K562 (cell line): ENCODE measurements around the gene HMX2. TPM values are rescaled to one million over a fixed set of nuclear protein-coding genes. Genes with fewer than 3 reads are reported as not detected.
A peak's percentile ranks its signal among the peaks of the same experiment; 100 is the strongest.

Source experiments
- BRF2 ChIP-seq: IDR thresholded peaks from 3 replicates; pipeline ENCODE4 v1.6.1; 2011; ENCODE audit warnings: borderline replicate concordance, mild to moderate bottlenecking; ENCODE audit not compliant: insufficient read length, insufficient read depth
- CTCF ChIP-seq, 3 experiments: IDR thresholded peaks in 2 of 3; conservative IDR thresholded peaks in 1 of 3; 2 replicates each; pipeline ENCODE4 v1.5.1; 2011 to 2012; ENCODE audit warnings: low read length in 3 of 3, mild to moderate bottlenecking in 3 of 3, control low read depth in 2 of 3, improper control_type of control experiment in 1 of 3, inconsistent platforms in 1 of 3, low read depth in 1 of 3, mixed read lengths in 1 of 3, moderate library complexity in 1 of 3; ENCODE audit not compliant: insufficient read depth in 2 of 3
- EGR1 ChIP-seq: fragments of 450-650 bp; conservative IDR thresholded peaks from 2 replicates; pipeline ENCODE4 v1.6.1; 2017; ENCODE audit warnings: mild to moderate bottlenecking
- ETS2 ChIP-seq: IDR thresholded peaks from 2 replicates; pipeline ENCODE4 v1.6.1; 2016; ENCODE audit warnings: borderline replicate concordance, missing genetic modification characterization, mild to moderate bottlenecking, moderate library complexity, missing compliant biosample characterization; ENCODE audit not compliant: poor library complexity, severe bottlenecking
- GTF2B ChIP-seq: IDR thresholded peaks from 2 replicates; pipeline ENCODE4 v1.6.1; 2011; ENCODE audit not compliant: insufficient read length; ENCODE audit errors: extremely low read depth
- HDAC8 ChIP-seq: fragments of 450-650 bp; IDR thresholded peaks from 2 replicates; pipeline ENCODE4 v1.6.1; 2016; ENCODE audit warnings: mild to moderate bottlenecking, missing genetic modification characterization, moderate library complexity, missing compliant biosample characterization
- MCM2 ChIP-seq: fragments of 450-650 bp; IDR thresholded peaks from 2 replicates; pipeline ENCODE4 v1.6.1; 2017; ENCODE audit warnings: low read depth, mild to moderate bottlenecking
- MTA2 ChIP-seq: fragments of 450-650 bp; IDR thresholded peaks from 2 replicates; pipeline ENCODE4 v1.6.1; 2016; ENCODE audit warnings: low read depth
- NR2C1 ChIP-seq, 2 experiments: fragments of 450-650 bp; IDR thresholded peaks; 2 replicates each; pipeline ENCODE4 v1.6.1; 2017; ENCODE audit warnings: mild to moderate bottlenecking in 2 of 2, antibody characterized with exemption in 1 of 2, inconsistent platforms in 1 of 2, missing compliant biosample characterization in 1 of 2, missing genetic modification characterization in 1 of 2
- POLR2G ChIP-seq: fragments of 200-400 bp; formaldehyde crosslinking; IDR thresholded peaks from 2 replicates; pipeline ENCODE4 v1.6.1; 2017; ENCODE audit warnings: low read depth, mild to moderate bottlenecking, antibody characterized with exemption, low read length, moderate library complexity
- PURB ChIP-seq: sonication (generic); formaldehyde crosslinking; IDR thresholded peaks from 2 replicates; pipeline ENCODE4 v1.9.0; 2021; ENCODE audit warnings: low read depth, mild to moderate bottlenecking, missing genetic modification reagents
- RAD21 ChIP-seq, 2 experiments: fragments of 250-450 bp in 1 of 2; fragments of 450-650 bp in 1 of 2; sonication (Bioruptor Pico) in 1 of 2; formaldehyde crosslinking in 1 of 2; IDR thresholded peaks in 1 of 2; conservative IDR thresholded peaks in 1 of 2; 2 replicates each; pipeline versions ENCODE4 v1.4.0 to v1.8.0; 2020 to 2022; ENCODE audit warnings: mild to moderate bottlenecking in 2 of 2, moderate library complexity in 1 of 2
- SP2 ChIP-seq: IDR thresholded peaks from 2 replicates; pipeline ENCODE4 v1.6.1; 2011; ENCODE audit warnings: mild to moderate bottlenecking, low read depth, low read length, moderate library complexity; ENCODE audit not compliant: poor library complexity, severe bottlenecking; ENCODE audit errors: extremely low read depth
- SRSF7 ChIP-seq: fragments of 200-400 bp; formaldehyde crosslinking; optimal IDR thresholded peaks from 2 replicates; pipeline ENCODE3; 2017; ENCODE audit warnings: mild to moderate bottlenecking, low read depth, low read length
- TRIM28 ChIP-seq: fragments of 450-650 bp; IDR thresholded peaks from 2 replicates; pipeline ENCODE4 v1.6.1; 2017
- ZNF134 ChIP-seq: fragments of 250-450 bp; sonication (Bioruptor Pico); conservative IDR thresholded peaks from 2 replicates; pipeline ENCODE4 v1.4.0; 2020
- ZNF140 ChIP-seq: fragments of 250-450 bp; sonication (Bioruptor Pico); IDR thresholded peaks from 2 replicates; pipeline ENCODE4 v1.8.0; 2021; ENCODE audit warnings: moderate library complexity, mild to moderate bottlenecking, inconsistent platforms
- ZNF583 ChIP-seq: fragments of 250-450 bp; sonication (Bioruptor Pico); IDR thresholded peaks from 2 replicates; pipeline ENCODE4 v1.4.0; 2020
- polyA plus RNA-seq, 8 experiments: library from polyadenylated mRNA; depleted of rRNA in 4 of 8; stranded (reverse) in 5 of 8; unstranded in 3 of 8; fragments of >200 nt; fragmentation: Nextera tagmentation in 2 of 8; fragmentation: Illumina TruSeq in 1 of 8; extraction: Ambion mirVana in 2 of 8; extraction: Trizol in 1 of 8; gene quantifications; 2 replicates each; pipeline versions ENCODE4 v1.2.1 to v1.2.3, GENCODE V29; 2011 to 2014; ENCODE audit warnings: inconsistent platforms in 1 of 8, missing spikeins in 1 of 8
- total RNA-seq, 7 experiments: library from RNA; depleted of rRNA in 6 of 7; stranded (reverse); fragments of >200 nt in 6 of 7; fragmentation: Illumina TruSeq in 2 of 7; extraction: Trizol in 2 of 7; gene quantifications; 2 replicates each; pipeline versions ENCODE4 v1.2.1 to v1.2.3, GENCODE V29; 2011 to 2021; ENCODE audit warnings: low replicate concordance in 1 of 7
- TF ChIP-seq, protein P1 (sequence below): sonication (generic); formaldehyde crosslinking; IDR thresholded peaks from 2 replicates; pipeline ENCODE4 v1.8.0; 2022; ENCODE audit warnings: mild to moderate bottlenecking, missing genetic modification reagents, borderline replicate concordance
- TF ChIP-seq, protein P2 (sequence below): sonication (generic); formaldehyde crosslinking; IDR thresholded peaks from 2 replicates; pipeline ENCODE4 v1.8.0; 2022; ENCODE audit warnings: mild to moderate bottlenecking, missing genetic modification reagents

Gene HMX2
- total and polyA plus RNA-seq, 9 of the 15 experiments (the other 6 are each of a cell fraction or from before 2014, with no cell fraction given) = 0.07 to 0.58 (median 0.09) TPM; not detected in 2

DNA sequence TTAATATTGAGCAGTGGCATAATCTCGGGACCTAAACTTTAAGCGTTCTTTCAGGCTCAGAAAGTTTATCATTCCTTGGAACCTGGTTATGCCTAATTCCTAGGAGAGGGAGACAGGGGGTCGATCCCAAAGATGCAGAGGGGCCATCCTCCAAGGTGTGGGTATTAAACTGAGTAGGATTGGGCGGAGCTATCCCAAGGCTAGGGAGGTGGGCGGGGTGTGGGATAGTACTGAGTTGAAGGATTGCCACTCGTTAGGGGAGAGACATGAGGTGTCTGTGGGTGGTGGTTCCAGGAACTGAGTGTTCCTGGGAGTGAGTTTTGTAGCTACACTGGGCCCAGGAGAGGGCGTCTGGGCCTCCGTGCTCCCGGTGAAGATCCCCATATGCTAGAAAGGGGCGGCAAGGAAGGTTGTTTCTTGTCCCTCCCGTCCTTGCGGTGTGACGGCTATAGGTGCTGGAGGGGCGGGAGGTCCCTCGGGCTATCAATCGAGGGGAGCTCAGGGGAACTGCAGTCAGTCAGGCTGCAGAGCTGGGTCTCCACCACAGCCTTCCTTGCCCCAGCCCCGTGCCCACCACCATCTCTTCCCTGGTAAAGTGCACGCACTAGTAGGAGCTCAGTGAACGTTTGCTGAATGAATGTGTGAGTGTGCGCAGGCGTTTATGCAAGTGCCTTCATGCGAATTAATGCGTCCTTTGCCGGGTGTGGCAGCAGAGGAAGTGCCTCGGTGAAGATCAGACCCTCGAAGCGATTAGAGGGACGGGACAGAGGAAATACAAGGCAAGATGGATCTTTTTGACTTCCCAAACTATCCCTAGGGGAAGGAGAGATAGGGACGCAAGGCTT, 3.0 kb upstream of the HMX2 start (continued):
- TF ChIP-seq BRF2 = no peak
- no peak for TF ChIP-seq PURB (CRISPR knock-in tag)
- peak in 1 of 2 experiments; percentile 14; a peak in 1 of 4 replicates for TF ChIP-seq RAD21 (CRISPR knock-in tag; conservative IDR thresholded peaks at IDR 0.05 in 1 of 2, IDR thresholded peaks at IDR 0.05 in 1 of 2)
- no peak for TF ChIP-seq ZNF134 (CRISPR knock-in tag)
- peak in 1 of 3 experiments; percentile 23; a peak in 1 of 6 replicates for TF ChIP-seq CTCF (IDR thresholded peaks at IDR 0.05 in 2 of 3, conservative IDR thresholded peaks at IDR 0.05 in 1 of 3; ENCODE audit: insufficient read depth in 2 of 3, low read depth in 1 of 3, low read length in 3 of 3)
- TF ChIP-seq POLR2G = 0 out of 2 replicates have a peak, but pooled peaks have one; percentile 11
- TF ChIP-seq SP2 = no peak
- TF ChIP-seq MTA2 = no peak
- no peak for TF ChIP-seq ETS2
- no peak for TF ChIP-seq HDAC8 (tag)
- no peak for TF ChIP-seq MCM2
- TF ChIP-seq, protein P1, sequence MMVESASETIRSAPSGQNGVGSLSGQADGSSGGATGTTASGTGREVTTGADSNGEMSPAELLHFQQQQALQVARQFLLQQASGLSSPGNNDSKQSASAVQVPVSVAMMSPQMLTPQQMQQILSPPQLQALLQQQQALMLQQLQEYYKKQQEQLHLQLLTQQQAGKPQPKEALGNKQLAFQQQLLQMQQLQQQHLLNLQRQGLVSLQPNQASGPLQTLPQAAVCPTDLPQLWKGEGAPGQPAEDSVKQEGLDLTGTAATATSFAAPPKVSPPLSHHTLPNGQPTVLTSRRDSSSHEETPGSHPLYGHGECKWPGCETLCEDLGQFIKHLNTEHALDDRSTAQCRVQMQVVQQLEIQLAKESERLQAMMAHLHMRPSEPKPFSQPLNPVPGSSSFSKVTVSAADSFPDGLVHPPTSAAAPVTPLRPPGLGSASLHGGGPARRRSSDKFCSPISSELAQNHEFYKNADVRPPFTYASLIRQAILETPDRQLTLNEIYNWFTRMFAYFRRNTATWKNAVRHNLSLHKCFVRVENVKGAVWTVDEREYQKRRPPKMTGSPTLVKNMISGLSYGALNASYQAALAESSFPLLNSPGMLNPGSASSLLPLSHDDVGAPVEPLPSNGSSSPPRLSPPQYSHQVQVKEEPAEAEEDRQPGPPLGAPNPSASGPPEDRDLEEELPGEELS (CRISPR knock-in tag) = no peak
- TF ChIP-seq, protein P2, sequence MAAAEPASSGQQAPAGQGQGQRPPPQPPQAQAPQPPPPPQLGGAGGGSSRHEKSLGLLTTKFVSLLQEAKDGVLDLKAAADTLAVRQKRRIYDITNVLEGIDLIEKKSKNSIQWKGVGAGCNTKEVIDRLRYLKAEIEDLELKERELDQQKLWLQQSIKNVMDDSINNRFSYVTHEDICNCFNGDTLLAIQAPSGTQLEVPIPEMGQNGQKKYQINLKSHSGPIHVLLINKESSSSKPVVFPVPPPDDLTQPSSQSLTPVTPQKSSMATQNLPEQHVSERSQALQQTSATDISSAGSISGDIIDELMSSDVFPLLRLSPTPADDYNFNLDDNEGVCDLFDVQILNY (CRISPR knock-in tag) = no peak
- TF ChIP-seq GTF2B = no peak
- TF ChIP-seq SRSF7 = no peak
- 0 out of 2 replicates have a peak, but pooled peaks have one; percentile 4 for TF ChIP-seq EGR1
- no peak for TF ChIP-seq ZNF140
- no peak for TF ChIP-seq TRIM28
- TF ChIP-seq ZNF583 (CRISPR knock-in tag) = no peak
- no peak for TF ChIP-seq NR2C1 (IDR thresholded peaks at IDR 0.05)
- no peak for TF ChIP-seq NR2C1 (tag; IDR thresholded peaks at IDR 0.05)
